Activated CD8-positive, alpha-beta memory T cell treated with anti-CD3 and anti-CD28 coated beads for 4 hours (primary cell): Measurements from ENCODE around the gene PCSK6.

Experiments used
- DNase-seq, 2 donors: peaks; one replicate each; pipeline ENCODE4 v3.0.0-alpha.2; 2020; ENCODE audit warnings: low read depth in 2 of 2

The PCSK6 gene

DNA sequence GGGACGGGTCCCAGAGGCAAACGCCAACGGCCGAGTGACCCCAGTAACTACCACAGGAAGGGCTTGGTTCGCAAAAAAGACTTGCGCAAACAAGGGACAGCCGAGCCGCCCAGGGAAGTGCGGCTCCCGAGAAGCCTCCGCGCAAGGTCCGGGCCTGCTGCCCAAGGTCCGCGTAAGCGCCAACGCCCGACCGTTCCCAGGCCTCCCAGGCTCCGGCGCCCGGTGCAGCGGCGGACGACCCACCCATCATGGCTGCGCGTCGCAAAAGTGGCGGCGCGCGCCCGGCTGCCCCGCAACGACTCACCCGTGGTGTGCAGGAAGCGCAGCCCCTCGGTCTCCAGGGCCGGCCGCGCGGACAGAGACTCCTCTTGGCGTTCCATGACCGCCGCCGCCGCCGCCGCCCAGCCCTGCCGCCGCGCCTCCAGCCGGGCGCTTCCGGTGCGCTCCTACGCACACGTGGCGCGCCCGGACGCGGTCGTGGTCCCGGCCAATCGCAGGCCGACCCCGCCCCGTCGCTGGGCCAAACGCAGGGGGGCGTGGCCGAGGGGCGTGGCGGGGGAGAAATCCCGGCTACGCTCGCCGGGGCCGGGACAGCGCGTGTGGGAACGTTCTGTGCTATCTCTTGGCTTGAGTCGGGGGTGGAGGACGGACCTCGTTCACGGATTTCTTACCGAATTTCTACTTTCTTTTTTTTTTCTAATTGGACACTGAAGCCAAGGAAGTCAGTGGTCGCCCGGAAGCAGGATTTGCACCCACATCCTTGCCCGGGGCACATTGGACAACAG is 212.3 kb downstream of the PCSK6 start, which contains the start of gene SELENOS:
Gene SELENOS, minus strand, starts transcription at position 448 of the 785 bp plus-strand sequence. Its CDS starts 68 bp downstream, at position 380.
- peak; percentile 65 to 75 for DNase-seq

DNA sequence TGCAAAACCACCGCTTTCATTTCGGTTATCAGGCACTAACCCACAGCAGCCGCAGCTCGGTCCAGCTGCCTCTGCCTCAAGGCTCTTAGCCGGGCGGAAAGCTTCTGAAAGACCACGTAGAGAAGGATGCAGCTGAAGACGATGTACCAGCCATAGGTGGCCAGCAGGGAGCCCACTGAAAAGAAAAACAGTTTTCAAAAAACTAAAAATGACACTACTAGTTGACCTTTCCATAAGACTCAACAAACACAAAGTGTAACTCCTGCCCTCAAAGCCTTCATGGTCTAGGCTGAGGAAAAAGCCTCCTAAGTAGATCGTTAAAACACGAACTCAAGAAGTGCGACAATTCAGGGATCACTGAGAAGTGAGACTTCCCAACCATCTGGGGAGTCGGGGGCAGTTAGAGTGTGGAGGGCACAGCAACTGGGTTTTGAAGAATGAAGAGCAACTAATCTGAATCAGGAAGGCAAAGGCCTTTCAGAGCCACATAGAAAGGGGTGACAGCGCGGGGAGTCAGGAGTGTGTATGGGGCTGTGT is 212.9 kb downstream of the PCSK6 start:
- DNase-seq = no peak

DNA sequence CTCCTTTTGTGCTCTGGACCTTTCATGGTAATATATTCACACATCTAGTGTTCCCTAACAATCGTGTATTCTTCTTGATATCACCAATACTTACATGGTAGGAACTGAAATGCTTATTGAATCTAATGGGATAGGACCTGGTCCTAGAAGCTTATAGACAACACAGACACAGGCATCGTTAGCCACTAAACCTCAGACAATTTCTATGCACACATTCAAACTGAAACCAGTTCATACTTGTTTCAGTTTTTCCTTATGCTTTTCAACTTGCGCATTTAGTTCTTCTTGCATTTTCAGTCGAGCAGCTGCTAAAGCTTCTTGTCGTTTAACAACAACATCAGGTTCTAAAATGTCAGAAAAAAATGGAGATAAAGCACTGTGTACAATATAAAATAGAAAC is 214.5 kb downstream of the PCSK6 start:
- no peak for DNase-seq

DNA sequence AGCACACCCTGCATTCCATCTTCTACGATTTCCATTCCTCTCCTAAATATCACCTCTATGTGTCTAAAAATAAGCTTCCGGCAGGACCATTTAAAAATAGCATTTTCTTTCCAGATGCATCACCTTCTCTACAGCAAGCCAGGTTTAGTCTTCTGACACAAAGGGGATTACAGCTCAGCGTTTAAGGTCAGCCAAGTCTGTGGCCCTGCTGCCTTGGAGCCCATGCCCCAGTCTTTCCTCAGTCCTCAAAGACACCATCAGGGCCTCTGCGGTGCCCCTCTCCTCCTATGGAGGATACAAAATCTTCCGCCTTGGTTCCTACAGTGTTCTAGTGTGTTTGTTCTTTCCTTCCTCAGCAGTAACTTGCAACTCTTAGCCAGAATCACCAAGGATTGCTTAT is 216.0 kb downstream of the PCSK6 start:
- no peak for DNase-seq

DNA sequence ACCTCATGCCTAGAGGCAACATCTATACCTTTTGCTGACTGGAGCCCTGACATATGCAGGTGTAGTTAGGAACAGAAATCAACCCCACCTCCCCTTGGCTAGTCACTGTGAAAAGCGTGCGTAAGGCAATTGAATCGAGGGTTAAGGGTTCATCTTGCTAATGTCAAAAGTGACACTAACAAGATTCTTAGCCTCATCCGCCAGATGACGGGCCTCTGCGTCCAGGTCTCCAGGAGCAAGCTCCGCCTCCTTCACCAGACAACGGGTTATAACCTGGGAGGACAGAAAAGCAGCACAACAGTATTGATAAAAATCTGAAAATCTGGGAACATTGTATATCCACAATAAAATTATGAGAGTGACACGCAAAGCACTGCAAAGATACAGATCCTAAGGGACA is 216.9 kb downstream of the PCSK6 start:
- DNase-seq = no peak

DNA sequence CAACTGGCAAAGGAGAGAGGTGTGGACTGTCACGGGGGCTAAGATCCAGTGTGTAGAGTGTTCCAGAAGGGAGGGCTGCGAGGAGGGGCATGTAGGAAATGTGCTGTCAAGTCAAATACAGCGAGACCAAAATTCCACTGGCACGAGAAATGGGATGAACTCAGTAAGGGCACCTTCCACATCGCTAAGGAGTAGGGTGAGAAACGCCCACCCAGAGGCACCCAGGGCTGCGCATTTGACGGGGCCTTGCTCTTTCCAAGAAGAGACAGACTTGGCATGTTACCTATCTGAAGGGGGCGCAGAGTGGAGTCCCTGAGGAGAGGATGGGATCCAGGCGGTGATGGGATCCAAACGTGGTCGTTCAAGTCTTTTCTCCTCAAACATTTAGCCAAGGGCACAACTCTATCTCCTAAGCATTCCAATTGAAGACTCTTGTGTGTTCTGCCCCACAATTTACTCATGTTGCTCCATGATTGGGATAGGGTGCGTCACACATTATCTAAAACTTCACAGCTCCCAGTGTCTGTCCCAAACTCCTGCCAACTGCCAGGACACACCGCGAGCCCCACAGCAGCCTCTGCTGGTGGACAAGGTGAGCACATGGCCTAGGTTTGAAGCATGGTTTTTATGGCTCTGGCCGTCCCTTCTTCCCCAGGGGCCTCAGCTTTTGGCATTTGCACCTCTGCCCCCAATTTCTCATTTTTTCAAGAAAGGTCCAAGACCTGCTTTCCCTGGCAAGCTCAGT is 219.9 kb downstream of the PCSK6 start:
- no peak for DNase-seq

DNA sequence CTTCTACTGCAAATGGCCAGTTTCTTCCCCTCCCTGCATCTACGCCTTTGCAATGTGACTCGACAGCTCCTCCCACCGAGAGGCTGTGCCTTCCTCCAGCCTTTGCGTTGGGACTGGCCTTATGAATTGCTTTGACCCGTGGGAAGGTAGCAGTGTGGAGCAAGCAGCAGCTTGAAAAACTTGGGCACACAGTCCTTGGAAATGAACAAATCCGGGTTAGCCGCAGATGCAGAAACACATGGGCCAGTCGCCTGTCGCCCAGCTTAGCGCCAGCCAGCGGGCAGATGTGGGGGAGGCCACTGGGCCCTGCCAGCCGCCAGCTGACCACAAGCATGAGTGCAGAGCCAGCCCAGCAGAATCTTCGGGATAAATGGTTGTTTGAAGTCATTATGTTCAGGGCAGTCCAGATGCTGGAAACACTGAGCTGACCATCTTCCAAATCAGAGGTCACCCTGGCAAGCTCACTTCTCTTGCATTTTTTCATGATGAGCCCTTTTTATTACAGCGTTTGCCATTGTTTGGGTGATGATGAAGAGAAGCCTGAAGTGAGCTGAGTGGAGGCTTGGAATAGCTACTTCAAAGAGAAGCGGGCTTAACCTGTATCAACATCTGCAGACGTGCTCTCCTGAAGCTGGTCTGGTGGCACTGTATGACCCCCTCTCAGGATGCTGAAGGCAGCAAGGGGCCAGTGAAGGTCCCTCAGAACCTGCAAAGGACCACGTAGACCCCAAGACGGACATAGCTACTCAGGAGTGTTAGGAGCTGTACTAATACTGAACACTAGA is 222.0 kb downstream of the PCSK6 start:
- no peak for DNase-seq

DNA sequence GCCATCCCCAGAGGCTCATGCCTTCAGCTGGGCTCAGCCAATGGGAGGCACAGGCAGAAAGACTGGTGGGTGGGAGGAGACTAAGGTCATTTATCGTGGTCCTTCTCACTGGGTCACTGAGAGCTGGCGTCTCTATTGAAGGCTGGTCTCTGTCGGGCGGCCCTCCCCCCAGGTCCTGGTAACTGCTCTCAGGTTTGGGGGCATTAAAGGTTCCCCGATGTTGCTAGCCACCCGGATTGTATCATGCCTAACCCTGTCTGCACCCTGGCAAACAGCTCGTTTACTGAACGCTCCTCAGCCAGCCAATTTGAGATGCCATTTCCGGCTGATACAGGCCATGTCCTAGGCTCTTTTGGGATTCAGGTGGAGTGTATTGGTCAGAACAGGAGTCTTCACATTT is 222.7 kb downstream of the PCSK6 start:
- no peak for DNase-seq

DNA sequence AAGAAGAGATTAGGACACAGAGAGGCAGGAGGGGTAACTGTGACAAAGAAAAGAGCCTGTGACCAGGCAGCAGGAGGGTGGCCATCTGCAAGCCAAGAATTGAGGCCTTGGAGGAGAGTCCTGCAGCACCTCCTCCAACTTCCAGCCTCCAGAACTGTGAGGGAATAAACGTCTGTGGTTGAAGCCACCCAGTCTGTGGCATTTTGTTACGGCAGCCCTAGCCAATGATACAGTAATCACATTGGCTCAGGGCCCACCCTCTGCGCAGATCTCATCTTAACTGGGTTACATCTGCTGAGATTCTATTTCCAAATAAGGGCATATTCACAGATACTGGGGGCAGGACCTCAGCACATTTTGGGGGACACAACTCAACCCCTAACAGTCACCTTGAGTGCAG is 223.5 kb downstream of the PCSK6 start:
- no peak for DNase-seq

DNA sequence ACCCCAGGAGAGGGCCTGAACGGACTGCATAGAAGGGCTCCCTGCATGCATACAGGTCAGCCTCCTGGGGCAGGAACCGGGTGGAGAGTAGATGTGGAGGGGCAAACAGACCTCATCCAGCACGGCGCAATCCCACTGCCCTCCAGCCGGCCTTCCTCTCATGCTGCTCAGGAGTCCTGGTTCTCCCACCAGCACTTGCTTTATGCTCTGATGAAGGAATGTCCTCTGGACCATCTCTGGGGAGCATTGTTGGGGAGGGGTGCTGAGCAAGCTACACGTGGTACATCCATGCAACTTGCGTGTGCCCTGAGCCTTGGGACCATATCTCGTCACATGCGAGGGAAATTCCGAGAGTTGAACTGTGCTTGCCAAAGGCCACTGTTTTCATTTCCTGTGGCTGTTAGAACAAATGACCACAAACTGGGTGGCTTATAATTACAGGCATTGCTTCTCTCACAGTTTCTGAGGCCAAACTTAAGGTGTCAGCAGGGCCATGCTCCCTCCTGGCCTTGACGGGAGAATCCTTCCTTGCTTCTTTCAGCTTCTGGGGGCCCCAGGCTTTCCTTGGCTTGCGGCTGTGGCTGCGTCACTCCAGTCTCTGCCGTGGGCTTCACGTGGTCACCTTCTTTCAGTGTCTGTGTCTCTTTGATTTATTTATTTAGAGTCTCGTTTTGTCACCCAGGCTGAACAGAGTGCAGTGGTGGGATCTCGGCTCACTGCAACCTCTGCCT is 224.4 kb downstream of the PCSK6 start:
- DNase-seq = no peak

DNA sequence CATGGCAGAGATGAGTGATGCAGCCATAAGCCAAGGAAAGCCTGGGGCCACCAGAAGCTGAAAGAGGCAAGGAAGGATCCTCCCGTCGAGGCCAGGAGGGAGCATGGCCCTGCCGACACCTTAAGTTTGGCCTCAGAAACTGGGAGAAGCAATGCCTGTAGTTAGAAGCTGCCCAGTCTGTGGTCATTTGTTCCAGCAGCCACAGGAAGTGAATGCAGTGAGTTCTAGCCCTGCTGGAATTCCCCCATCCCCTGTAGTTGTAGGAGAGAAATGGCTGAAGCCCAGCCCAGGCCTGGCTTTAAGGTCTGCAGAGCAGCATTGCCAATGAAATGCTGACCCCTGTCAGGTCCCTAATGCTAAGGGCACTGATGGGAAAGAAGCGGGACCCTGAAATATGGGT is 225.5 kb downstream of the PCSK6 start:
- DNase-seq = no peak

DNA sequence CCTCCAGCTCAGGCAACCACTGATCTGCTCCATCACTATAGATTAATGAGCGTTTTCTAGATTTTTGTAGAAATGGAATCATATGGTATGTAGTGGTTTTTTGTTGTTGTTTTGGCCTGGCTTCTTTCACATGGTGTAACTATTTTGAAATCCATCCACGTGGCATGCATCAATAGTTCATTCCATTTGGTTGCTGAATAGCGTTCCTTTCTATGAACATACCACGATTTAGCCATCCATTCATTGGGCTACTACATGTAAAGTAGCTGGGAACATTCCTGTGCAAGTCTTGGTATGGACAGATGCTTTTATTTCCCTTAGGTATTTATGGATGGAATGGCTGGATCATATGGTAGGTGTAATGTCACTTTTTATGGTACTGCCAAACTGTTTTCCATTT is 227.0 kb downstream of the PCSK6 start:
- no peak for DNase-seq

DNA sequence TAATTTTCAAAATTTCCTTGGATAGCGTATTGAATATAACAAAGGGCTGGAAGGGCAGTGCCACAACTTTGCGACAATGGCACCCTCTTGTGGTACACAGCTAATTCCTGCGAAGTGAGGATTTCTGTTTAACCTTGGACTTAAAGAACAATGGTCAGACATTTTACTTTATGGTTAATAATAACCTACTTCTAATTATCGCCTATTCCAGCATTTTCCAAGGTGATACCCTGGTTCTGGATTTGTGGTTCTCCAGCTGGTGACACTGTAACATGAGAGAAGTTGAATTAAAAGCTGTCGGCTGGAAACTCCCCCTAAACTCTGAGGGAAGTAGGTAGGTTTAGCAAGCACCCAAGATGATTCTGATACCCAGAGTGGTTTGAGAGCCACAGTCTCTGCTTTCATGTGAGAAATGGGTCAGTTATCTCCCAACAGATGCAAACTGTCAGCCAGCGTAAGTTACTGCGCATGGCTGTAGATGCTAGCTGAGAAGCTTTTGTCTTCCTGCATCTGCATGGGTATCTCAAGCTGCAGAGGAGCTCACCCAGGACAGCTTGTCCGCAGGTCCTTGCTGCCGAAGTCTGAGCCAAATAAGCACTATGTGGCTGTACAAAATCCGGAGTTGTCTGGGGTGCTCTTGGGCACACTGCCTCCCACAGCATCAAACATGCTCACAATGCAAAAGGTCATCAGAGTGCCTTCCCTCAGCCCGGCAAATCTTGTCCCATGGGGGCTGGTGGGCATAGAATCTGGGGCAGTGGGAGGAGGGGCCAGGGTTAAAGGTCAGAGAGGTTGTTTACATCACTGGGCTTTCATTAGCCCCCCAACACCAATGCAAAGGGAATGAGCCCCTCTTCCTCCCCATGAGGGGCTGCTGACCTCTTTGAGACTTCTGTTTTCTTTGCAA is 231.0 kb downstream of the PCSK6 start:
- DNase-seq = no peak

DNA sequence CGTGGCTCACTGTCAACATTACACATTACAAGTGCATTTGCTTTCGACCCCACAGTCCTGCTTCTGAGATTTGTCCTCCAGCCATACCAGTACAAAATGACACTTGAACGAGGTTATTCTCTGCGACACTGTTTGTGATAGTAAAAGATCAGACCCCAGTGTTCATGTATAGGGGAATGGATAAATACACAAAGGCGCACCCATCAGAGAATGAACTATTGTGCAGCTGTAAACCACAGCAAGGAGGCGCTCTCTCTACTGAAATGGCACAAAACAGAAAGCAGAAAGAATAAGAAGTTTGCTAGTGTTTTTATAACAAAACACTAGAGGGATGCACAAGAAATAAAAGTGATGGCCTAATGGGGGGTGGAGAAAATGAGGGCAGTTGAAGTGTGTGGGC is 232.8 kb downstream of the PCSK6 start:
- no peak for DNase-seq

DNA sequence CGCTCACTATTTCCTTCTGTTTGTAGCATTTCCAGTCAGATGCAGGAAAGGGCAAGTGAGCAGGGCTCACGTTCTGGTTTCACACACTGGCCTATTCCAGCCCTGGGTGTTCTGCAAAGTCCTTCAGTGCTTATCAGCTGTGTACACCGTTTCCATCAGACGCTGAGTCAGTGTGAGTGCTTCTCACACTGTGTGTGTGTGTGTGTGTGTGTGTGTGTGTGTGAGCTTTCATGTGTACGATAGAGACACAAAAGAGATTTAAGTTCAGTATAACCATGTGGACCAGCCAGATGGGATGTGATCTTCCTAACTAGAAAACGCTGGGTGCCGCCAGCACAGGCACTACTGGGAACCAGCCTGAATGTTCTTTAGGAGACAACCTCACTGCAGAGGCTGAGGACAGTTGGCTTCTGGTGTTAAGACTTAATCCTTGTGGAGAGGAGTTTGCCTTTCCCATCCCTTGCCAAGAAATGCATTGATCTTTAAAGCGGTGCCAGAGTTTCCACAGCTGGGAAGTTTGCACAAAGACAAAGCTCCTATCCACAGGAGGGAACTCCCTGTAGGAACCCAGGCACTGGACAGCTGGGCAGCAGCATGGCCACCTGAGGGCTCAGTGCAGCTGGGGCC is 233.8 kb downstream of the PCSK6 start:
- DNase-seq = no peak

DNA sequence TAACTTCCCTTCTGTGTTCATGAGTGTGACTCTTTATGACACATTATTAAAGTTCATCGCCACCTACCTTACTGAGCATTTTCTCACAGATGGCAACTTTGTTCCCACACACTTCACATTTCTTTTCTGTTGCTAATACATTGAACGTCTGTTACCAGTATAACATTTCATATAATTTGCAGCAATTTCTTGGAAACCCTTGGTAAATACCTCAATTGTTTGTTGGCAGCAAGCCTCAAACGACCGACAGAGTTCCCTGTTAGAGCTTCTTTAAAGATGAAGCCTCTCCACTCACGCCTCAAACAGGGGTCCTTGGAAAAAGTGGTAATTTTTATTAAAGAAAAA is 234.5 kb downstream of the PCSK6 start:
- DNase-seq = no peak

DNA sequence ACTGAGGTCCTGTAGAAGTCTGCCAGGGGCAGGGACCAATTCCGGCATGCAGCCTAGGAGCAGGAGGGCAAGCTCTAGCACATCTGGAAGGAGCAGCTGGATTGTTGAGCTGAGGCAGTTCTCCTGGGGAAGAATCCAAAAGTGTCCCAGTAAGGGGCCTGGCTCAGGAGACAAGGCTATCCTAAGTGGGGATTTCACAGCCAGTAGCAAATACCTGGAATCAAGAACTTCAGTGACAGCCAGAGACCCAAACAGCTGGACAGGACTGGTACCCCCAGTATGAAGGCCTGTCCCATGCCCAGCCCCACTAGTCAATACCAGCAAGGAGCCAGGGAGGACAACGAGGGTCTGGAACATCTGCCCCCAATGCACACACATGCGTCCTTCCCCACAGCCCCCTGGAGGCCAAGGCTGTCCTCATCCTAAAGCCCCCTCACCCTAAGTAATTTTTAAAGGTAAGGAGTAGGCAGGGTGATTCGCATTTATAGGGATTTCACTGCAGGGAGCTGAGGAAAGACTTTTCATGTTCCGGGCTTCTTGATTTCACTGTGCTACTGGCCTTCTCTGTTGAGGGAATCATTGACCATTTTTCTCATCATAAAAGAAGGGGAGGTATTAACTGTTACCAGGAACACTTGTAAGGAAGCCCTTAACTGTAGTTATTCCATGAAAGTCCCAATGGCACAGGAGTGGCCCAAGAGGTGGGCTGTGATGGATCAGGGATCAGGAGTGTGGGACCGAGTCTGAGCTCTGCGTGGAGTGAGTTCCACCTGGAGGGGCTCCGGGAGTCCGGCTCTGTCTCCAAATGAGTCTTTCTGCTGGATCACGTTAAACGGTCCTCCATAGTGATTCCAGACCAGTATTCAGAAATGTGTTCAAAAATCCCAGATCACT is 235.1 kb downstream of the PCSK6 start:
- DNase-seq = no peak
